ENCODE measurements around the gene ALPI. TPM values are rescaled to one million over a fixed set of nuclear protein-coding genes. Genes with fewer than 3 reads are reported as not detected.

The ALPI gene
- total RNA-seq, 1 experiment from 2014 or later, result not detected

DNA sequence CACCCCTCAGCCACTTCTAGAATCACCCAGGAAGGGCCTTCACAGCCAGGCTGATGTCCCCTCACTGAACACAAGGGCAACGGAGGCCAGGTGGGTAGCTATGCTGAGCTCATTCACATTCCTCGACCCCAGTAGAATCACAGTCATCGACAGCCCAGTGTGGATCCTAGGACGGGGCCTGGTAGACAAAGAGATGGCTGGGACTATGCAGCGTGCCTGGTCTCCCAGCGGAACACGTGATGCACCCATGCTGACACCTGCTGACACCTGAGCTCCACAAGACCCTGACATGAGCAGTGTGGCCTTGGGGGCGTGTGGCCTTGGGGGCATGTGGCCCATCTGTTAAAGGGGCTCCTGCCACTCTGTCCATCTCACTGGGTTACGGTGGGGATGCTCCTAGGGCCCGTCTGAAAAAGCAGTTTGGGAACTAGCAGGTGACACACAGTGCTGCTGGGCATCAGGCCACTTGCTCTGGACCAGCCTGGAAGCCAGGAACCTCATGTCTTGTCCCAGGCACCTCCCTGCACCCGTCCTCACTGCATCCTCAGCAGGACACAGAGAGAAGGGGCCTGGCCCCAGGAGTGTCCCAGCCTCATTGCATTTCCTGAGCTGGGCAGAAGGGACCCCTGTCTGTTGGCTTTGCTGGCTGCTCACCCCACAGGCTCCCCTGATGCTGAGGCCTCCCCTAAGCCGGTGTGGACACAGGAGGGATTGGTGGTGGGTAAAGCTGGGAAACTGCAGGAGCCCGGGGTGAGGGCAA is 22.0 kb downstream of the ALPI start:
- intact Hi-C loops (cut with micrococcal nuclease), result no loop called here
- ATAC-seq, result no peak

DNA sequence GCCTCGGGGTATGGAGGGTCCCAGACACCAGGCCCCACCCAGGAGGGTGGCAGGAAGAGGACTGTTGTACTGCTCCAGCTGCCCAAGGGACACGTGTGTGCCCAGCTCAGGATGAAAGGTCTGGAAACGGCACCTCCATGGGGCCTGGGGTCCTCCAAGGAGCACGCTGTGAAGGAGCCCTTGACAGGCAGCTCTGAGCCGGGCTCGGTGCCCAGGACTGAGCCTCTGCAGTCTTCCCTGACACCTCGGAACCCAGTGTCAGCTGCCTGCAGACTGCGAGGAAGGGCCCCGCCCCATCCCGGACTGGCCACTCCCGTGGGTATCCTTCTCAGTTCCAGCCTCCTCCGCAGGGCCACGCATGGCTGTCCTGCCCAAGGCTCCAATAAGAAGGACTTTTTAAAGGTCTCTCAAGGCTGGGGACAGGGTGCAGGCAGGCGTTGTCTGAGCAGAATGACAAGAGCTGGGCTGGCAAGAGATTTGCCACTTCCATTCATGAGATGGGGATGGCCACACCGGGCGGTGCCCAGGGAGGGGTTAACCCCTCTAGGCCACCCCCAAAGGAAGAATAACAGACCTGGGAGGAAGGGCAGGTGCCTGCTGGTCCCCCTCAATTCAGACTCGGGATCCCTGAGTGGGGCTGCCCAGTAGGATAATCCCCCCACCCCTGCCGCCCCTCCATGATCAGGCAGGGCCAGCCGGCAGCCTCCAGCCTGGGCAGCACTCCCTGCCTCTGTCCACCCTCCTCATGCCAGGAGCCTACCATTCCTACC is 22.8 kb downstream of the ALPI start:
- Histone ChIP-seq H2AFZ (ENCODE audit: low read length) (no peak overlapping the region), H3F3A (ENCODE audit: low read length, unreplicated experiment) (no peaks in the 10 kb centered on the region), H4K20me1 (ENCODE audit: low read length) (no peaks in the 10 kb centered on the region), H3K9me3 (ENCODE audit: low read length) (no peaks in the 10 kb centered on the region), H3K27ac (ENCODE audit: low read length) (no peak overlapping the region), H3K27me3 (ENCODE audit: low read length) (peaks cover 16% of the 10 kb centered on the region), H3K4me2 (ENCODE audit: low read length) (no peak overlapping the region), H3K9ac (ENCODE audit: low read length) (no peak overlapping the region), H3K79me2 (ENCODE audit: low read length) (no peaks in the 10 kb centered on the region), H3K4me1 (ENCODE audit: insufficient read depth, low read length) (no peaks in the 10 kb centered on the region), H3K9me2 (replicated peaks; ENCODE audit: low read length) (no peaks in the 10 kb centered on the region), H3K4me3 (ENCODE audit: low read length) (no peak overlapping the region), H3K36me3 (ENCODE audit: low read depth, low read length) (no peaks in the 10 kb centered on the region)
- ATAC-seq, result no peak
- intact Hi-C loops (cut with micrococcal nuclease), result no loop called here
- CTCF ChIA-PET, result no interaction called here
- POLR2A ChIA-PET (ENCODE audit: unreplicated experiment), result no interaction called here
- TF ChIP-seq EZH2phosphoT487 (IDR thresholded peaks at IDR 0.05; ENCODE audit: borderline replicate concordance, low read length), result no peak
- TF ChIP-seq EZH2 (IDR thresholded peaks at IDR 0.05; ENCODE audit: low read length, unreplicated experiment), result no peak
- TF ChIP-seq, protein P1, sequence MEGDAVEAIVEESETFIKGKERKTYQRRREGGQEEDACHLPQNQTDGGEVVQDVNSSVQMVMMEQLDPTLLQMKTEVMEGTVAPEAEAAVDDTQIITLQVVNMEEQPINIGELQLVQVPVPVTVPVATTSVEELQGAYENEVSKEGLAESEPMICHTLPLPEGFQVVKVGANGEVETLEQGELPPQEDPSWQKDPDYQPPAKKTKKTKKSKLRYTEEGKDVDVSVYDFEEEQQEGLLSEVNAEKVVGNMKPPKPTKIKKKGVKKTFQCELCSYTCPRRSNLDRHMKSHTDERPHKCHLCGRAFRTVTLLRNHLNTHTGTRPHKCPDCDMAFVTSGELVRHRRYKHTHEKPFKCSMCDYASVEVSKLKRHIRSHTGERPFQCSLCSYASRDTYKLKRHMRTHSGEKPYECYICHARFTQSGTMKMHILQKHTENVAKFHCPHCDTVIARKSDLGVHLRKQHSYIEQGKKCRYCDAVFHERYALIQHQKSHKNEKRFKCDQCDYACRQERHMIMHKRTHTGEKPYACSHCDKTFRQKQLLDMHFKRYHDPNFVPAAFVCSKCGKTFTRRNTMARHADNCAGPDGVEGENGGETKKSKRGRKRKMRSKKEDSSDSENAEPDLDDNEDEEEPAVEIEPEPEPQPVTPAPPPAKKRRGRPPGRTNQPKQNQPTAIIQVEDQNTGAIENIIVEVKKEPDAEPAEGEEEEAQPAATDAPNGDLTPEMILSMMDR (conservative IDR thresholded peaks at IDR 0.05; ENCODE audit: low read depth, low read length), result no peak
- DNase-seq, result no peak
- BruUV-seq (replicated peaks), result no TSS peak

More for the DNA sequence above, 22.0 kb downstream of the ALPI start:
- ChIA-PET POLR2A (ENCODE audit: unreplicated experiment) (no interaction called here), CTCF (no interaction called here)
- BruUV-seq (replicated peaks), result no TSS peak
- Histone ChIP-seq H3K36me3 (ENCODE audit: low read depth, low read length) (no peaks in the 10 kb centered on the region), H4K20me1 (ENCODE audit: low read length) (no peaks in the 10 kb centered on the region), H3K27me3 (ENCODE audit: low read length) (peaks cover 25% of the 10 kb centered on the region), H3K9me2 (replicated peaks; ENCODE audit: low read length) (no peaks in the 10 kb centered on the region), H2AFZ (ENCODE audit: low read length) (no peak overlapping the region), H3K4me2 (ENCODE audit: low read length) (no peak overlapping the region), H3K79me2 (ENCODE audit: low read length) (no peaks in the 10 kb centered on the region), H3K9ac (ENCODE audit: low read length) (no peak overlapping the region), H3K4me1 (ENCODE audit: insufficient read depth, low read length) (no peaks in the 10 kb centered on the region), H3K9me3 (ENCODE audit: low read length) (no peaks in the 10 kb centered on the region), H3K27ac (ENCODE audit: low read length) (no peak overlapping the region), H3K4me3 (ENCODE audit: low read length) (no peak overlapping the region), H3F3A (ENCODE audit: low read length, unreplicated experiment) (no peaks in the 10 kb centered on the region)
- no peak for DNase-seq
- no peak for TF ChIP-seq EZH2phosphoT487 (IDR thresholded peaks at IDR 0.05; ENCODE audit: borderline replicate concordance, low read length)
- TF ChIP-seq, protein P1 (conservative IDR thresholded peaks at IDR 0.05; ENCODE audit: low read depth, low read length), result no peak
- no peak for TF ChIP-seq EZH2 (IDR thresholded peaks at IDR 0.05; ENCODE audit: low read length, unreplicated experiment)
